Astrocyte (in vitro differentiated cells and primary cell): Measurements from ENCODE around the gene KIAA1210. TPM values are rescaled to one million over a fixed set of nuclear protein-coding genes. Genes with fewer than 3 reads are reported as not detected.

Experiments used
- DNase-seq: peaks from one replicate; pipeline ENCODE4 v3.0.0-alpha.2; 2010; ENCODE audit warnings: low read depth
- FAIRE-seq: peaks from 2 replicates; lab custom pipeline; 2011; peaks lifted over from hg19 to GRCh38; lab: Jason Lieb, UNC
- H2AFZ ChIP-seq: 2 replicates; pipeline ENCODE4 v1.6.0; 2012; ENCODE audit warnings: low read depth, low read length, inconsistent platforms
- H3K27ac ChIP-seq: 2 replicates; pipeline ENCODE4 v1.5.1; 2011; ENCODE audit warnings: low read depth, low read length, inconsistent platforms
- H3K27me3 ChIP-seq: 2 replicates; pipeline ENCODE4 v1.6.0; 2011; ENCODE audit warnings: low read length, inconsistent platforms; ENCODE audit not compliant: insufficient read depth
- H3K36me3 ChIP-seq: 2 replicates; pipeline ENCODE4 v1.5.1; 2011; ENCODE audit warnings: low read length, inconsistent platforms; ENCODE audit not compliant: insufficient read depth
- H3K4me1 ChIP-seq: 2 replicates; pipeline ENCODE4 v1.5.1; 2011; ENCODE audit warnings: low read length, inconsistent platforms; ENCODE audit not compliant: insufficient read depth
- H3K4me2 ChIP-seq: 2 replicates; pipeline ENCODE4 v1.6.0; 2012; ENCODE audit warnings: low read length, inconsistent platforms
- H3K4me3 ChIP-seq: 2 replicates; pipeline ENCODE4 v1.5.1; 2011; ENCODE audit warnings: low read depth, mild to moderate bottlenecking, low read length, inconsistent platforms; ENCODE audit not compliant: insufficient read depth
- H3K79me2 ChIP-seq: 2 replicates; pipeline ENCODE4 v1.6.0; 2012; ENCODE audit warnings: mild to moderate bottlenecking, low read length, inconsistent platforms; ENCODE audit not compliant: insufficient read depth
- H3K9ac ChIP-seq: 2 replicates; pipeline ENCODE4 v1.6.0; 2012; ENCODE audit warnings: mild to moderate bottlenecking, low read length, inconsistent platforms
- H3K9me3 ChIP-seq: 2 replicates; pipeline ENCODE4 v1.5.1; 2012; ENCODE audit warnings: low read depth, mild to moderate bottlenecking, low read length, inconsistent platforms; ENCODE audit not compliant: insufficient read depth
- H4K20me1 ChIP-seq: 2 replicates; pipeline ENCODE4 v1.6.0; 2012; ENCODE audit warnings: low read length, inconsistent platforms; ENCODE audit not compliant: insufficient read depth
- H3K27ac Mint-ChIP-seq: one replicate; pipeline ENCODE4 v1.8.0; 2021; ENCODE audit warnings: mild to moderate bottlenecking, mixed read lengths; ENCODE audit not compliant: unreplicated experiment
- H3K27me3 Mint-ChIP-seq: one replicate; pipeline ENCODE4 v1.8.0; 2021; ENCODE audit warnings: low read depth, mixed read lengths; ENCODE audit not compliant: unreplicated experiment
- H3K36me3 Mint-ChIP-seq: one replicate; pipeline ENCODE4 v1.8.0; 2021; ENCODE audit warnings: low read depth, mixed read lengths; ENCODE audit not compliant: unreplicated experiment
- H3K4me1 Mint-ChIP-seq: one replicate; pipeline ENCODE4 v1.8.0; 2021; ENCODE audit warnings: low read depth, mixed read lengths; ENCODE audit not compliant: unreplicated experiment
- H3K4me3 Mint-ChIP-seq: one replicate; pipeline ENCODE4 v1.8.0; 2021; ENCODE audit warnings: mild to moderate bottlenecking, moderate library complexity, mixed read lengths; ENCODE audit not compliant: unreplicated experiment
- H3K9me3 Mint-ChIP-seq: one replicate; pipeline ENCODE4 v1.8.0; 2021; ENCODE audit warnings: mild to moderate bottlenecking, mixed read lengths; ENCODE audit not compliant: unreplicated experiment
- CTCF ChIP-seq: IDR thresholded peaks from 2 replicates; pipeline ENCODE4 v1.5.1; 2011; ENCODE audit warnings: low read depth, mild to moderate bottlenecking, inconsistent platforms, low read length, moderate library complexity; ENCODE audit not compliant: insufficient read depth
- EZH2 ChIP-seq: IDR thresholded peaks from 2 replicates; pipeline ENCODE4 v1.6.1; 2012; ENCODE audit warnings: mild to moderate bottlenecking, low read length, inconsistent platforms; ENCODE audit not compliant: insufficient read depth
- total RNA-seq: library from RNA; stranded (reverse); gene quantifications from 2 replicates; pipeline ENCODE4 v1.2.1, GENCODE V29; 2021

Gene KIAA1210
- total RNA-seq, 1 donor from 2014 or later = not detected

DNA sequence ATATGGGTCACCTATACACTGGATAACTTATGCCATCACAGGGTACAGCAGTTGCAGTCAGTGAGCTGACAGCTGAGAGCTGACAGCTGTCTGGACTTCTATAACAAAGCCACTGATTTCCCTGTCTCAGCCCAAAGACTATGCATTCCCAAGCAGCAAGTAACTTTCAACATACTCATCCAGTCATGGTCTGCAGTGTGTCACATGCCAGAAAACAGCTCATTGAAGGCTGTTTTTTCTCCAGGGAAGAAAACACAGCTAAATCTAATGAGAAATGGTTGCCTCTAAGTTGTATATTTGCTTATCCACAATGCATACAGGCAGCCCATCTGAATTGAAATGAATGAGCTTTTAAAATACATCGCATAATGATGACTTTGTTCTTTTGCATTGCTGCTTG, 6.3 kb downstream of the KIAA1210 start:
- Histone ChIP-seq H3K9ac (no peak overlapping the region), H3K27ac (no peak overlapping the region), H3K4me2 (no peak overlapping the region), H4K20me1 (no peaks in the 10 kb centered on the region), H3K27me3 (no peaks in the 10 kb centered on the region), H3K36me3 (no peaks in the 10 kb centered on the region), H3K79me2 (no peaks in the 10 kb centered on the region), H2AFZ (no peak overlapping the region), H3K4me3 (no peak overlapping the region), H3K9me3 (no peaks in the 10 kb centered on the region), H3K4me1 (no peaks in the 10 kb centered on the region)
- Mint-ChIP-seq H3K4me3 (no peak overlapping the region), H3K27me3 (peaks cover 6% of the 10 kb centered on the region), H3K4me1 (no peaks in the 10 kb centered on the region), H3K9me3 (no peaks in the 10 kb centered on the region), H3K36me3 (no peaks in the 10 kb centered on the region), H3K27ac (no peak overlapping the region)
- FAIRE-seq = peak; percentile 79
- DNase-seq = no peak
- TF ChIP-seq EZH2 = no peak

DNA sequence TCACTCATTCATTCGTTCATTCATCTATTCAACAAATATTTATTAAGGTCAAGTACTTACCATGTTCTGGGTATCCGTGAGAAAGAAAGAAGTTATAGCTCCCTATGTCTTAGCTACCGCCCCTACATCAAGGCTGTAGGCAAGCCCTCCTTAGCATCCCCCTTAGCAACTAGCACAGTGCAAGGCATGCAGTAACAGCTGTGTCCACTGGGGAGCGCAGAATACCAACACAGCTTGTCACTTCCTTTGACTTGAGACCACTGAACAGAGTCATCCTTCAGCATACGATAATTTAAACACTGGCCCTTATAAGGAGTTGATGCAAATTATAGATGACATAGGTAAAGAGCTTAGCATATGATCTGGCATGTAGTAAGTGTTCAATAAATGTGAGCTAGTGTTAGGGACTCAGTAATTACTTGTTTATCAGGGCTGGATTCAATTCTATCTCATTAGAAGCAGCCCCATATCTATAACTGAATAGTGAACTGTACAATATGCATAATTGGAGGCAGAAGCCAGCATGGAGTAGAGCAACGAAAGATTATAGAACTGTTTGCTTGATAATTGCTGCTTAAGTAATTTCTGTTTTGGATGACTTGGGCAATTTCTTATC, 8.7 kb downstream of the KIAA1210 start:
- H3K4me3 Mint-ChIP-seq = no peak overlapping the region
- Histone ChIP-seq H3K4me3 (no peak overlapping the region), H3K4me1 (no peaks in the 10 kb centered on the region), H2AFZ (no peak overlapping the region), H4K20me1 (no peaks in the 10 kb centered on the region), H3K27me3 (peaks cover 2% of the 10 kb centered on the region), H3K9ac (no peak overlapping the region), H3K27ac (no peak overlapping the region), H3K4me2 (no peak overlapping the region), H3K9me3 (no peaks in the 10 kb centered on the region), H3K79me2 (no peaks in the 10 kb centered on the region), H3K36me3 (no peaks in the 10 kb centered on the region)
- DNase-seq (peak; percentile 17), FAIRE-seq (peak; percentile 99)
- H3K36me3 Mint-ChIP-seq = no peaks in the 10 kb centered on the region
- TF ChIP-seq EZH2 (no peak), CTCF (peak; percentile 68)
- peaks cover 9% of the 10 kb centered on the region for H3K27me3 Mint-ChIP-seq
- H3K4me1 Mint-ChIP-seq = no peaks in the 10 kb centered on the region
- no peak overlapping the region for H3K27ac Mint-ChIP-seq
- no peaks in the 10 kb centered on the region for H3K9me3 Mint-ChIP-seq

- H3K9me3 Mint-ChIP-seq = no peaks in the 10 kb centered on the region
- no peak overlapping the region for H3K9ac ChIP-seq
- FAIRE-seq (no peak), DNase-seq (no peak)
- no peaks in the 10 kb centered on the region for H3K27me3 Mint-ChIP-seq
- H3K36me3 Mint-ChIP-seq = no peaks in the 10 kb centered on the region
- no peak overlapping the region for H3K4me2 ChIP-seq
- no peak overlapping the region for H3K4me3 Mint-ChIP-seq
- no peak overlapping the region for H2AFZ ChIP-seq
- no peaks in the 10 kb centered on the region for H3K36me3 ChIP-seq
- no peak overlapping the region for H3K4me3 ChIP-seq
- H3K27ac Mint-ChIP-seq = no peak overlapping the region
- H3K4me1 ChIP-seq = no peaks in the 10 kb centered on the region
- TF ChIP-seq EZH2 (no peak), CTCF (no peak)
- H3K9me3 ChIP-seq = no peaks in the 10 kb centered on the region
- no peaks in the 10 kb centered on the region for H3K79me2 ChIP-seq
- peaks cover 4% of the 10 kb centered on the region for H3K4me1 Mint-ChIP-seq
- no peak overlapping the region for H3K27ac ChIP-seq
- H3K27me3 ChIP-seq = no peaks in the 10 kb centered on the region
- no peaks in the 10 kb centered on the region for H4K20me1 ChIP-seq
Measured at GRCh38 chrX:119107206-119107605, 20.4 kb downstream of the KIAA1210 start.
